NCI-H510A treated with DMSO at 0.1 percent for 48 hours (cell line): ENCODE results near the gene FBXW11.

Experiments
- DNase-seq: peaks from one replicate; lab custom pipeline; 2025; lab: John Stamatoyannopoulos, UW

Gene FBXW11

DNA sequence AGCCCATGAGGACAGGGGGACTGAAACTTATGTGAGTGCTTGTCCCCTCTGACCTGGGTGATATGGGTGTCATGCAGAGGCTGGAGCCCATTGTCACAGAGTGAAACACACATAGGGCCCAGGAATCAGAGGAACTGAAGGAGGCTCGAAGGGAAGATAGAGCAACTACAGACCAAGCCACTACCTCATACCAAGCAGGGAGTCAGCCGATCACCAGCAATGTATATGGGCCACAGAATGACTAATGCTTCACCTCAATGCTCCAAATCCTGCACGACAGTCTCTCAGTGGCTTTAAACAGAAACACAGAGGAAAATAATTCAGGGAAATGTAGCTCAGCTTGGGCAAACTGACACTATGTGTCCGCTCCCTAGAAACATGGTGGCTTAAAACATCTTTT is 8.9 kb upstream of the FBXW11 start:
- DNase-seq: no peak

GRCh38 chr5:172010278-172010677 is 3.8 kb upstream of the FBXW11 start:
- no peak for DNase-seq

GRCh38 chr5:172009536-172010270 is 3.3 kb upstream of the FBXW11 start:
- no peak for DNase-seq

GRCh38 chr5:172008689-172009141 is 2.3 kb upstream of the FBXW11 start:
- no peak for DNase-seq

DNA sequence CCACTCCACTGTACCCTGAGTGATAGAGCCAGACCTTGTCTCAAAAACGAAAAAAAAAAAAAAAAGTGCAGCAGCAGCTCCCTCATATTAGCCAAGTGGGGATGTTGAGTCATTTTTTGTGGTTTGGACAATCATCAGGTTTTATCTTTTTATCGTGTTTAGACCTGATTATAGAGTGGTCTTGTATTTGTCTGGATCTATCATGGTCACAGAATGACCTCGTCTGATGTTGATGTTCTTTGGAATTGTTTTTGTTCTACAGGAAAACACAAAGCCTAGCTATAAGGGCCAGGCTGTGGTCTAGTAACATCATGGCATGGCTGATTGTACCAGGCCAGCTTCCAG is 1.6 kb upstream of the FBXW11 start:
- no peak for DNase-seq

- no peak for DNase-seq
Measured at GRCh38 chr5:172007175-172008110, 1.0 kb upstream of the FBXW11 start.

GRCh38 chr5:172005708-172006320 is 624 bp downstream of the FBXW11 start:
- no peak for DNase-seq

- DNase-seq: peak; percentile 38
Measured at GRCh38 chr5:172004824-172005237, 1.6 kb downstream of the FBXW11 start.

- no peak for DNase-seq
Measured at GRCh38 chr5:172003746-172004145, 2.7 kb downstream of the FBXW11 start.

GRCh38 chr5:172002840-172003512 is 3.5 kb downstream of the FBXW11 start:
- no peak for DNase-seq

- DNase-seq: no peak
Measured at GRCh38 chr5:172002310-172002709, 4.1 kb downstream of the FBXW11 start.

- no peak for DNase-seq
Measured at GRCh38 chr5:171999877-172000276, 6.6 kb downstream of the FBXW11 start.

DNA sequence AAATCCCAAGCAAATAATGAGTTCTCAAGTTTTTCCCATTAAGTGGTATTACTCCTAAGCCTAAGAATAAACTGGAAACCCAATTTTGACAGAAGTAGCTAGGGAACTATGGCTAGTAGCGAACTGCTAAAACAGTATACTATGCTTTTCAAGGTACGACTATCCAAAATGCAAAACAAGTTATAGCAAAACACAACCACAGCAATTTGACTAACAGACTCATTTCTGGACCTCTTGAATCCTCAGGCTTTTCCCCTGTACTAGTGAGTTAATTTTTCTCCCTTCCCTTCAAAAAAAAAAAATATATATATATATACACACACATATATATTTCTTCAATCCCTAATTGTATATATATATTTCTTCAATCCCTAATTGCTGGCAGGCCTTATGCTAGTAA is 7.3 kb downstream of the FBXW11 start:
- DNase-seq: no peak

- no peak for DNase-seq
Measured at GRCh38 chr5:171997011-171997410, 9.4 kb downstream of the FBXW11 start.

- DNase-seq: no peak
Measured at GRCh38 chr5:171992813-171993212, 13.6 kb downstream of the FBXW11 start.

DNA sequence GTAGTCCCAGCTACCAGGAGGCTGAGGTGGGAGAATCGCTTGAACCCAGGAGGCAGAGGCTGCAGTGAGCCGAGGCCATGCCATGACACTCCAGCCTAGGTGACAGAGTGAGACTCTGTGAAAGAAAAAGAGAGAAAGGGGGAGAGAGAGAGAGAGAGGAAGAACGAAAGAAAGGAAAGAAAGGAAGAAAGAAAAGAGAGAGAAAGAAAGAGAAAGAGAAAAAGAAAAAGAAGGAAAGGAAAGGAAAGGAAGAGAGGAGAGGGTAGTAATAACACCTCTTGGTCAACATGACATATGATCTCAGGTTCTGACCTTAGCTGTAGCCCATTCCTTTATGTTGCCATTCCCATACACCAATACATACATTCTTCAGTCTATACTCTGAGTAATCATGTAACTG is 14.1 kb downstream of the FBXW11 start:
- DNase-seq: no peak

DNA sequence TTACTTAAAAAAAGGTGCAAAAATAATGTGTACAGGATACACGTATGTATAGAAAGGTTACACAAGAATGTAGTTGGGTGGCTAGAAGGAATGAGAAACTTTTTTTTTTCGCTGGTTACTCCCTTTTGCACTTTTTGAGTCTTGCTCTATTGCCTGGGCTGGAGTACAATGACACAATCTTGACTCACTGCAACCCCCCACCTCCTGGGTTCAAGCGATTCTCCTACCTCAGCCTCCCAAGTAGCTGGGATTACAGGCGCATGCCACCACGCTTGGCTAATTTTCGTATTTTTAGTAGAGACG is 15.8 kb downstream of the FBXW11 start:
- no peak for DNase-seq

- DNase-seq: no peak
Measured at GRCh38 chr5:171989946-171990712, 16.3 kb downstream of the FBXW11 start.

GRCh38 chr5:171989276-171989675 is 17.2 kb downstream of the FBXW11 start:
- no peak for DNase-seq

DNA sequence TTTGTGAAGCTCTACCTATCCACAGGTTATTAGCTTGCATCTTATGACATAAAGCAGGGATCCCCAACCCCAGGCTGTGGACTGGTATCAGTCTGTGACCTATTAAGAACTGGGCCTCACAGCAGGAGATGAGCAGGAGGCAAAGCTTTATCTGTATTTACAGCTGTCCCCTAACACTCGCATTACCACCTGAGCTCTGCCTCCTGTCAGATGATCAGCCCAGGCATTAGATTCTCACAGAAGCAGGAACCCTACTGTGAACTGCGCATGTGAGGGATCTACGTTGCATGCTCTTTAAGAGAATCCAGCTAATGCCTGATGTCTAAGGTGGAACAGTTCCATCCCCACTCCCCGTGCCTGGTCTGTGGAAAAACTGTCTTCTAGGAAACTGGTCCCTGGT is 19.7 kb downstream of the FBXW11 start:
- DNase-seq: no peak

DNA sequence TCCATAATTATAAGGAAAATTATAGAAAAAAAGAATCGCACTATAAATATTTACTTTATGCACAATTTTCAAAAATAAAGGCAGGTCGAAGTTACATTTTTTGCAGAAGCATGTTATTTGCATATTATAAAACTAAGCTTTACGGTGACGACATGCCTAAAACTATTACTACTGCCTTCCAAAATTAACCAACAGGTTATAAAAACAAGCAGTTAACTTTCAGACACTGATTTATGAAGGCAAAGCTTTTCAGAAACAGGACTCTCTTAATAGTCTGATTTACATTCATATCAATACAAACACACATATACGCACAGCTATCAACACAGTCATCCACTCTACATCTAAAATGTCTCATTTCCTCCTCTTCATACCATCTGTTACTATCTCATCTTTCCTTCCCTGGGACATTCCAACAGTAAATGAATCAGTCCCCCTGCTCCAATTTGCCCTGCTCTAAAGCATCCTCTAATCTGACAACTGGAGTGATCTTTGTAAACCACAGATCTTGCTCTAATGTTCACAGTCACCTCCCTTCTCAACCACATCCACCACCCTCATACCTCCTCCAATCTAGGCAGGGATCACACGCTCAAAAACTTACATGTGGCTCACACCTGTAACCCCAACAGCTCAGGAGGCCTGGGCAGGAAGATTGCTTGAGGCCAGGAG is 21.6 kb downstream of the FBXW11 start:
- no peak for DNase-seq
